GM12878 (cell line): ENCODE measurements around the gene CTNNBIP1. TPM values are rescaled to one million over a fixed set of nuclear protein-coding genes. Genes with fewer than 3 reads are reported as not detected.

Source experiments
- ATAC-seq: fragments of 200-7000 bp; cut with Tn5 transposase; 3 replicates; pipeline ENCODE4 v1.9.1; 2020; ENCODE audit warnings: mild to moderate bottlenecking, moderate library complexity
- BruUV-seq: library from RNA; stranded (reverse); fragments of 400-500 nt; replicated peaks from 2 replicates; lab custom pipeline; 2021; lab: Mats Ljungman, UMichigan
- CTCF ChIA-PET: fragments of 300-600 bp; sonication (Branson Sonifier 250); formaldehyde crosslinking; extraction: SDS; loops from one replicate; lab custom pipeline; 2021; ENCODE audit warnings: inconsistent platforms; lab: Yijun Ruan, JAX
- POLR2A ChIA-PET: fragments of 350-600 bp; formaldehyde crosslinking; extraction: SDS; loops from one replicate; lab custom pipeline; 2021; ENCODE audit warnings: inconsistent platforms; lab: Charles Lee
- RAD21 ChIA-PET: fragments of 300-600 bp; sonication (Branson Sonifier 250); formaldehyde crosslinking; loops from one replicate; lab custom pipeline; 2023; ENCODE audit warnings: antibody characterized with exemption; ENCODE audit not compliant: unreplicated experiment; lab: Charles Lee
- SMC1A ChIA-PET: fragments of 300-600 bp; sonication (Branson Sonifier 250); formaldehyde crosslinking; loops from one replicate; lab custom pipeline; 2023; ENCODE audit not compliant: unreplicated experiment, uncharacterized antibody; lab: Charles Lee
- DNase-seq: peaks from one replicate; pipeline ENCODE4 v3.0.0-alpha.2; 2011; ENCODE audit warnings: low read depth, low spot score
- FAIRE-seq: peaks from 3 replicates; lab custom pipeline; 2011; peaks lifted over from hg19 to GRCh38; lab: Jason Lieb, UNC
- H2AFZ ChIP-seq: 2 replicates; pipeline ENCODE4 v1.6.0; 2011; ENCODE audit warnings: low read depth, low read length, control low read depth; ENCODE audit not compliant: control insufficient read depth
- H3K27ac ChIP-seq: 2 replicates; pipeline ENCODE4 v1.5.1; 2011; ENCODE audit warnings: control low read depth; ENCODE audit not compliant: control insufficient read depth, insufficient read depth
- H3K27me3 ChIP-seq, 2 experiments: replicated peaks in 1 of 2; 2 replicates each; pipeline versions ENCODE4 v1.6.0 to v1.6.1; 2011; ENCODE audit warnings: low read length in 1 of 2; ENCODE audit not compliant: control insufficient read depth in 2 of 2, insufficient read depth in 2 of 2
- H3K36me3 ChIP-seq, 2 experiments: 2 replicates each; pipeline ENCODE4 v1.5.1; 2011; ENCODE audit warnings: low read length in 1 of 2; ENCODE audit not compliant: control insufficient read depth in 2 of 2, insufficient read depth in 2 of 2
- H3K4me1 ChIP-seq: 2 replicates; pipeline ENCODE4 v1.6.1; 2011; ENCODE audit warnings: mild to moderate bottlenecking, low read length, moderate library complexity, mixed read lengths; ENCODE audit not compliant: control insufficient read depth, insufficient read depth
- H3K4me2 ChIP-seq: 2 replicates; pipeline ENCODE4 v1.6.0; 2011; ENCODE audit warnings: control low read depth; ENCODE audit not compliant: control insufficient read depth, insufficient read depth
- H3K4me3 ChIP-seq: fragments of 200-600 bp; sonication (generic); 2 replicates; pipeline ENCODE4 v1.5.1; 2016
- H3K79me2 ChIP-seq: 2 replicates; pipeline ENCODE4 v1.6.0; 2011; ENCODE audit warnings: low read length; ENCODE audit not compliant: control insufficient read depth, insufficient read depth
- H3K9ac ChIP-seq: 2 replicates; pipeline ENCODE4 v1.8.0; 2011; ENCODE audit warnings: low read length, control low read depth, mixed read lengths; ENCODE audit not compliant: control insufficient read depth, insufficient read depth
- H3K9me3 ChIP-seq: replicated peaks from 3 replicates; pipeline ENCODE4 v1.5.1; 2011; ENCODE audit warnings: mild to moderate bottlenecking, low read length; ENCODE audit not compliant: control insufficient read depth, insufficient read depth
- H4K20me1 ChIP-seq: 2 replicates; pipeline ENCODE4 v1.6.0; 2011; ENCODE audit not compliant: control insufficient read depth, insufficient read depth
- ATF3 ChIP-seq: IDR thresholded peaks from 2 replicates; pipeline ENCODE4 v1.6.1; 2011; ENCODE audit warnings: low read depth, mild to moderate bottlenecking, low read length, moderate library complexity, borderline replicate concordance; ENCODE audit errors: extremely low read depth
- BACH1 ChIP-seq: fragments of 450-650 bp; IDR thresholded peaks from 2 replicates; pipeline ENCODE4 v1.6.1; 2017; ENCODE audit warnings: mild to moderate bottlenecking, borderline replicate concordance
- CREB1 ChIP-seq: IDR thresholded peaks from 2 replicates; pipeline ENCODE4 v1.6.1; 2012; ENCODE audit warnings: low read depth, mild to moderate bottlenecking, inconsistent platforms
- E2F4 ChIP-seq: IDR thresholded peaks from 2 replicates; pipeline ENCODE4 v1.6.1; 2012; ENCODE audit warnings: low read depth, low read length, improper control_type of control experiment
- HDAC6 ChIP-seq: fragments of 200-600 bp; sonication (generic); IDR thresholded peaks from one replicate; pipeline ENCODE4 v1.8.0; 2017; ENCODE audit warnings: antibody characterized with exemption; ENCODE audit not compliant: unreplicated experiment
- IKZF1 ChIP-seq: fragments of 450-650 bp; conservative IDR thresholded peaks from 2 replicates; pipeline ENCODE4 v1.6.1; 2017; ENCODE audit warnings: antibody characterized with exemption, mild to moderate bottlenecking
- MTA3 ChIP-seq: IDR thresholded peaks from 2 replicates; pipeline ENCODE4 v1.6.1; 2012; ENCODE audit warnings: low read length, inconsistent platforms, borderline replicate concordance
- NR2F1 ChIP-seq: fragments of 450-650 bp; conservative IDR thresholded peaks from 2 replicates; pipeline ENCODE4 v1.6.1; 2017; ENCODE audit warnings: mild to moderate bottlenecking
- PKNOX1 ChIP-seq: fragments of 450-650 bp; IDR thresholded peaks from 2 replicates; pipeline ENCODE4 v1.6.1; 2016; ENCODE audit warnings: mild to moderate bottlenecking
- POU2F2 ChIP-seq: IDR thresholded peaks from 3 replicates; pipeline ENCODE4 v1.6.1; 2011; ENCODE audit warnings: low read depth, mild to moderate bottlenecking, low read length, borderline replicate concordance
- SMC3 ChIP-seq: IDR thresholded peaks from 2 replicates; pipeline ENCODE4 v1.6.1; 2011; ENCODE audit warnings: low read length, improper control_type of control experiment, borderline replicate concordance
- ZBTB4 ChIP-seq: fragments of 450-650 bp; formaldehyde crosslinking; IDR thresholded peaks from 2 replicates; pipeline ENCODE4 v1.4.0; 2022; ENCODE audit warnings: mild to moderate bottlenecking, moderate library complexity
- ZBTB40 ChIP-seq: fragments of 450-650 bp; IDR thresholded peaks from 2 replicates; pipeline ENCODE4 v1.6.1; 2016; ENCODE audit warnings: mild to moderate bottlenecking, moderate library complexity, borderline replicate concordance
- WGBS: methylation state at CpG from one replicate; pipeline ENCODE4 v1.1.6; 2016; ENCODE audit warnings: low lambda C conversion rate; ENCODE audit not compliant: insufficient replicate concordance, insufficient coverage; ENCODE audit errors: missing lambda C conversion rate; 5-methylcytosine and 5-hydroxymethylcytosine counted together
- in situ Hi-C: fragments of 300-500 bp; cut with MboI; formaldehyde crosslinking; loops from 9 replicates; pipeline ENCODE4 v1.14.3; 2018; ENCODE audit warnings: mixed read lengths
- intact Hi-C: fragments of 100-400 bp; cut with micrococcal nuclease; formaldehyde crosslinking; loops from one replicate; pipeline ENCODE4 v1.14.2; 2022; ENCODE audit not compliant: unreplicated experiment
- polyA plus RNA-seq, 11 experiments: library from polyadenylated mRNA; depleted of rRNA in 4 of 11; unstranded in 6 of 11; stranded (reverse) in 5 of 11; fragments of >200 nt; fragmentation: Nextera tagmentation in 4 of 11; fragmentation: Illumina TruSeq in 1 of 11; extraction: Ambion mirVana in 4 of 11; extraction: Trizol in 1 of 11; gene quantifications; 1 replicate in 1 of 11; 2 replicates in 10 of 11; pipeline versions ENCODE4 v1.2.1 to v1.2.3, GENCODE V29; 2011 to 2016; ENCODE audit warnings: inconsistent platforms in 2 of 11, missing spikeins in 2 of 11, low read depth in 1 of 11
- total RNA-seq, 4 experiments: library from RNA; depleted of rRNA in 3 of 4; stranded (reverse); fragments of >200 nt in 3 of 4; fragmentation: Illumina TruSeq in 1 of 4; extraction: Trizol in 1 of 4; gene quantifications; 2 replicates each; pipeline versions ENCODE4 v1.2.1 to v1.2.3, GENCODE V29; 2013 to 2021

CTNNBIP1 gene
- total and polyA plus RNA-seq, 10 of the 15 experiments (the other 5 are each of a cell fraction or from before 2014, with no cell fraction given) = 0.42 to 31.8 (median 10.8) TPM

- in situ Hi-C loops (no loop called here), intact Hi-C loops (no loop called here)
- H3K27ac ChIP-seq = no peak overlapping the region
- no peak overlapping the region for H2AFZ ChIP-seq
- SMC1A ChIA-PET = interaction anchor here (1.0 to 1.6 kb wide), 4 partner anchors 15 to 57 kb away, joined by 3 to 6 read pairs (median 4); no protein-coding TSS in a partner anchor
- RAD21 ChIA-PET = interaction anchor here (1.3 kb wide), 1 partner anchor 17 kb away, joined by 5 read pairs; no protein-coding TSS in a partner anchor
- DNase-seq = no peak
- H3K4me3 ChIP-seq = no peak overlapping the region
- no peak overlapping the region for H3K4me2 ChIP-seq
- no peaks in the 10 kb centered on the region for H4K20me1 ChIP-seq
- CTCF ChIA-PET = interaction anchor here (1.0 to 2.0 kb wide), 4 partner anchors 12 to 62 kb away, joined by 3 to 5 read pairs (median 4); no protein-coding TSS in a partner anchor
- peaks cover 11% of the 10 kb centered on the region; the same call in 1 of the 2 replicates for H3K4me1 ChIP-seq
- no peaks in the 10 kb centered on the region for H3K27me3 ChIP-seq
- no peak for FAIRE-seq
- H3K36me3 ChIP-seq = no peaks in the 10 kb centered on the region; a peak in 1 of 4 replicates
- H3K9ac ChIP-seq = no peak overlapping the region
- H3K9me3 ChIP-seq = no peaks in the 10 kb centered on the region
- BruUV-seq = no TSS peak
- 95% methylated on average over 1 of the region's 1 CpG for WGBS
- peaks cover 44% of the 10 kb centered on the region for H3K79me2 ChIP-seq
- POLR2A ChIA-PET = no interaction called here
- ATAC-seq = no peak
- TF ChIP-seq ZBTB40 = no peak
- TF ChIP-seq IKZF1 = no peak
- TF ChIP-seq E2F4 = no peak
- TF ChIP-seq POU2F2 = no peak
- no peak for TF ChIP-seq ATF3
- TF ChIP-seq HDAC6 = no peak
- no peak for TF ChIP-seq PKNOX1
- no peak for TF ChIP-seq NR2F1
- no peak for TF ChIP-seq CREB1
- no peak for TF ChIP-seq BACH1
- no peak for TF ChIP-seq SMC3
- no peak for TF ChIP-seq MTA3
- no peak for TF ChIP-seq ZBTB4 (CRISPR knock-in tag)
Observed at GRCh38 chr1:9801909-9802308, 108.2 kb downstream of the CTNNBIP1 start.
